ENCODE results near the gene SRM. TPM values are rescaled to one million over a fixed set of nuclear protein-coding genes. Genes with fewer than 3 reads are reported as not detected.
"Not testable (repeated sequence)": the region's sequence is repeated elsewhere in the genome, so short reads cannot be mapped to it uniquely, and the experiment has no call there.

The SRM gene
- total and polyA plus RNA-seq, 3 donors from 2014 or later: 57.8 to 78.4 (median 61.4) TPM

DNA sequence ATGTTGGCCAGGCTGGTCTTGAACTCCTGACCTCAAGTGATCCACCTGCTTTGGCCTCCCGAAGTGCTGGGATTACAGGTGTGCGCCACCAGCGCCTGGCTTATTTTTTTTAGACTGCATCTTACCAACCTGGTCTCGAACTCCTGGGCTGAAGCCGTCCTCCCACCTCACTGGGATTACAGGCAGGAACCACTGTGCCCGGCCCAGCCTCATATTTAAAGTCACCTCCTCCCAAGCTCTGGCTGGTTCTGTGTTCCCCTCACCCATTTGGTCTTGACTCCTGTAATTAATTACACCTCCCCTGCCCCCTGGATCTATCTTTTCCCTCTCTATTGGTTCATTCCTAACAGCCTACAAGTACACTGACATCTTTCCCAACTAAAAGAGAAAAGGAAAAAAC, 41.5 kb upstream of the SRM start:
- Histone ChIP-seq H3K4me3 (no peak overlapping the region), H3K27me3 (no peaks in the 10 kb centered on the region), H3K27ac (no peak overlapping the region), H3K4me1 (peaks cover 4% of the 10 kb centered on the region), H3K36me3 (ENCODE audit: low read depth, missing control alignments) (no peaks in the 10 kb centered on the region), H3K9me3 (no peaks in the 10 kb centered on the region)
- 85 to 86% methylated on average over 6 of the region's 6 CpGs for WGBS, 2 donors
- TF ChIP-seq, protein P1, sequence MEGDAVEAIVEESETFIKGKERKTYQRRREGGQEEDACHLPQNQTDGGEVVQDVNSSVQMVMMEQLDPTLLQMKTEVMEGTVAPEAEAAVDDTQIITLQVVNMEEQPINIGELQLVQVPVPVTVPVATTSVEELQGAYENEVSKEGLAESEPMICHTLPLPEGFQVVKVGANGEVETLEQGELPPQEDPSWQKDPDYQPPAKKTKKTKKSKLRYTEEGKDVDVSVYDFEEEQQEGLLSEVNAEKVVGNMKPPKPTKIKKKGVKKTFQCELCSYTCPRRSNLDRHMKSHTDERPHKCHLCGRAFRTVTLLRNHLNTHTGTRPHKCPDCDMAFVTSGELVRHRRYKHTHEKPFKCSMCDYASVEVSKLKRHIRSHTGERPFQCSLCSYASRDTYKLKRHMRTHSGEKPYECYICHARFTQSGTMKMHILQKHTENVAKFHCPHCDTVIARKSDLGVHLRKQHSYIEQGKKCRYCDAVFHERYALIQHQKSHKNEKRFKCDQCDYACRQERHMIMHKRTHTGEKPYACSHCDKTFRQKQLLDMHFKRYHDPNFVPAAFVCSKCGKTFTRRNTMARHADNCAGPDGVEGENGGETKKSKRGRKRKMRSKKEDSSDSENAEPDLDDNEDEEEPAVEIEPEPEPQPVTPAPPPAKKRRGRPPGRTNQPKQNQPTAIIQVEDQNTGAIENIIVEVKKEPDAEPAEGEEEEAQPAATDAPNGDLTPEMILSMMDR (IDR thresholded peaks at IDR 0.05): no peak
- no peak for TF ChIP-seq POLR2A (IDR thresholded peaks at IDR 0.05)
- DNase-seq: no peak
- intact Hi-C loops (cut with DNase I; ENCODE audit: low total_unique reads): no loop called here

DNA sequence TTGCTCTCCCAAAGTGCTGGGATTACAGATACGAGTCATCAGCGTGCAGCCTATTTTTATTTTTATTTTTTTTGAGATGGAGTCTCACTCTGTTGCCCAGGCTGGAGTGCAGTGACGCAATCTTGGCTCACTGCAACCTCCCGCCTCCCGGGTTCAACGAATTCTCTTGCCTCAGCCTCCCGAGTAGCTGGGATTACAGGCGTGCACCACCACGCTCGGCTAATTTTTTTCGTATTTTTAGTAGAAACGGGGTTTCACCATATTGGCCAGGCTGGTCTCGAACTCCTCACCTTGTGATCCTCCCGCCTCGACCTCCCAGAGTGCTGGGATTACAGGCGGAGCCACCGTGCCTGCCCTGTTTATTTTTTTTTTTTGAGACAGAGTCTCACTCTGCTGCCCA, 41.0 kb upstream of the SRM start:
- H3K27me3 ChIP-seq; H3K4me3 ChIP-seq; intact Hi-C loops (cut with DNase I; ENCODE audit: low total_unique reads); H3K9me3 ChIP-seq; DNase-seq; H3K4me1 ChIP-seq; H3K27ac ChIP-seq; H3K36me3 ChIP-seq (ENCODE audit: low read depth, missing control alignments): not testable (repeated sequence)
- 65 to 78% methylated on average over 17 of the region's 17 CpGs for WGBS, 2 donors

DNA sequence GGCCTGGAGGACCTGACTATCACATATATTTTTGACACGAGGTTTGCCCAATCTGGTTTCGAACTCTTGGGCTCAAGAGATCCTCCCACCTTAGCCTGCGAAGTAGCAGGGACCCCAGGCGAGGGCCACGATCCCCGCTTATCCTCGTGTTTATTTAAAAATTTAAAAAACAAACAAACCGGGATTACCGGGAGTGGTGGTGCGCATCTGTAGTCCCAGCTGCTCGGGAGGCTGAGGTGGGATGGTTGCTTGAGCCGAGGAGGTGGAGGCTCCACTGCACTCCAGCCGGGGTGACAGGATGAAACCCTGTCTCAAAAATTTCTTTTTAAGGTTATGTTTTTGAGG, 40.3 kb upstream of the SRM start:
- Histone ChIP-seq H3K4me3 (peak overlapping the region; percentile 86 to 98), H3K9me3 (no peaks in the 10 kb centered on the region), H3K27ac (peak overlapping the region; percentile 77 to 84), H3K4me1 (peaks cover 4% of the 10 kb centered on the region), H3K36me3 (ENCODE audit: low read depth, missing control alignments) (no peaks in the 10 kb centered on the region), H3K27me3 (no peaks in the 10 kb centered on the region)
- WGBS, 2 donors: 33 to 36% methylated on average over 13 of the region's 13 CpGs
- no peak for DNase-seq
- no peak for TF ChIP-seq POLR2A (IDR thresholded peaks at IDR 0.05)
- TF ChIP-seq, protein P1 (IDR thresholded peaks at IDR 0.05): no peak
- intact Hi-C loops (cut with DNase I; ENCODE audit: low total_unique reads): no loop called here

DNA sequence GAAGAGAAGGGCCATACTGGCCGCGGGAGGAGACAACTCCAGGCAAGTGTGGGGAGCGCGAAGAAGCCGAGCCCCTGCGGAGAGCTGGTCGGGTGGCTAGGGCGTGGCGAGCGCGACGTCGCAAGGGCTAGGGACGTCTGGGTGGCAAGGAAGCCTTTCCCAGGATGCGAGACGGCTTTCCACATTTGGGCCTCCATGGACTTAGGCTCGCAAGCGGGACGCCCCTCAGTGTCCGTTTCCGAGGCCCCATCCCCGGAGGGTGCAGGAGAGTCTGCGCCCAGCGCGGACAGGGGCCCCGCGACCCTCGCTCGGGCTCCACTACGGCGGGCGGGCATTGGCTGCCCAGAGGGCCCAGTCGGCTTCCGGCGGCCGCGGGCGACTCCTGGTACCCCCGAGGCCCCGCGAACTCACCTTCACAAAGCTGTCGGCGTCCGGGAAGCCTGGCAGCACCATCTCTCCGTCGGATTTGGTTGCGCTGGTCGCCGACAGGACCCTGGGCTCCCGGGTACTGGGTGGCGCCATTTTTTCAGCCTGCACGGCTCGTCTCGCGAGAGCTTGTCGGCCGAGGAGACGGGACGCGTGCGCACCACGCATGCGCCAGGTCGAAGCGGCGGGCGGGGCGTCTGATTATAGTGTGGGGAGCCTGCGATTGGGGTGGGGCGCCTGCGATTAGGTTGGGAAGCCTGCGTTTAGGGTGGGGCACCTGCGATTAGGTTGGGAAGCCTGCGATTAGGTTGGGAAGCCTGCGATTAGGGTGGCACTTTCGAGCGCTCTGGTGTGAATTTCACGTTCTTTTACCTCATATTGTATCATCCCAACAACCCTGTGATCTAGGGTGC, 39.7 kb upstream of the SRM start, which contains the start of gene EXOSC10:
Gene EXOSC10, minus strand, starts transcription at position 560 of the 839 bp plus-strand sequence. Its CDS starts 38 bp downstream, at position 522.
- Histone ChIP-seq H3K36me3 (ENCODE audit: low read depth, missing control alignments) (no peaks in the 10 kb centered on the region), H3K27ac (peak within 1 kb of the TSS; percentile 77 to 84), H3K27me3 (no peaks in the 10 kb centered on the region), H3K9me3 (no peaks in the 10 kb centered on the region), H3K4me1 (peaks cover 4% of the 10 kb centered on the region), H3K4me3 (peak within 1 kb of the TSS; percentile 86 to 98)
- intact Hi-C loops (cut with DNase I; ENCODE audit: low total_unique reads): no loop called here
- TF ChIP-seq POLR2A (IDR thresholded peaks at IDR 0.05): no peak
- TF ChIP-seq, protein P1 (IDR thresholded peaks at IDR 0.05): no peak
- peak; percentile 95 for DNase-seq
- 1% methylated on average over 33 to 78 of the region's 78 CpGs for WGBS, 2 donors

DNA sequence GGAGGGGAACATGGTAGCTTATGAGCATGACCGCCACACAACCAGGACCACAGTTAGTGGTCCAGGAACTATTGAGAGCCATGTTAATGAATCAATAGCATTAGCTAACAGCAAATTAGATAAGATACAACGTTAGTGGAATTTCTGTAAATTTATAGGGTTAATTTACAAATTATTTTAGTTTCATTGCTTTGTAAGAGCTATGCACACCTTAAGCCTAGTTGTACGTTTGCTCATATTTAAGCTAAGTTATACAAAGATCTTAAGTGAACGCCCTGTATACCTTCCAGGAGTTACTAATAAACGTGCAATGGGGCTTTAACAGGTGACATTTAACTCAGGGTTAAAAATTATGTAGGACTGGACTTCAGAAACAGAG, 39.1 kb upstream of the SRM start:
- peak overlapping the region; percentile 86 to 98 for H3K4me3 ChIP-seq
- H3K9me3 ChIP-seq: no peaks in the 10 kb centered on the region
- intact Hi-C loops (cut with DNase I; ENCODE audit: low total_unique reads): no loop called here
- no peaks in the 10 kb centered on the region for H3K27me3 ChIP-seq
- H3K36me3 ChIP-seq (ENCODE audit: low read depth, missing control alignments): no peaks in the 10 kb centered on the region
- 9 to 12% methylated on average over 5 of the region's 5 CpGs for WGBS, 2 donors
- TF ChIP-seq, protein P1 (IDR thresholded peaks at IDR 0.05): no peak
- no peak for TF ChIP-seq POLR2A (IDR thresholded peaks at IDR 0.05)
- DNase-seq: no peak
- H3K4me1 ChIP-seq: peaks cover 4% of the 10 kb centered on the region
- peak overlapping the region; percentile 77 to 84 for H3K27ac ChIP-seq

DNA sequence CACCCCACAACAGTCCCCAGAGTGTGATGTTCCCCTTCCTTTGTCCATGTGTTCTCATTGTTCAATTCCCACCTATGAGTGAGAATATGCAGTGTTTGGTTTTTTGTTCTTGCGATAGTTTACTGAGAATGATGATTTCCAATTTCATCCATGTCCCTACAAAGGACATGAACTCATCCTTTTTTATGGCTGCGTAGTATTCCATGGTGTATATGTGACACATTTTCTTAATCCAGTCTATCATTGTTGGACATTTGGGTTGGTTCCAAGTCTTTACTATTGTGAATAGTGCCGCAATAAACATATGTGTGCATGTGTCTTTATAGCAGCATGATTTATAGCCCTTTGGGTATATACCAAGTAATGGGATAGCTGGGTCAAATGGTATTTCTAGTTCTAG, 24.0 kb upstream of the SRM start:
- H3K27me3 ChIP-seq; H3K9me3 ChIP-seq; H3K4me3 ChIP-seq; intact Hi-C loops (cut with DNase I; ENCODE audit: low total_unique reads); H3K36me3 ChIP-seq (ENCODE audit: low read depth, missing control alignments); H3K4me1 ChIP-seq; DNase-seq; H3K27ac ChIP-seq: not testable (repeated sequence)
- 93 to 97% methylated on average over 3 of the region's 3 CpGs for WGBS, 2 donors

Measured in testis (tissue), 3 donors.